H9 (cell line): Measurements from ENCODE around the gene FAM13B. TPM values are rescaled to one million over a fixed set of nuclear protein-coding genes. Genes with fewer than 3 reads are reported as not detected.

Experiments
- DNase-seq: peaks from one replicate; pipeline ENCODE4 v3.0.0-alpha.2; 2017
- H2AFZ ChIP-seq: one replicate; pipeline ENCODE4 v1.6.1; 2013; ENCODE audit warnings: mild to moderate bottlenecking, low read length, control low read depth, moderate library complexity
- H2AK5ac ChIP-seq: 2 replicates; pipeline ENCODE4 v1.6.1; 2013; ENCODE audit warnings: low read length, control low read depth, mixed read lengths; ENCODE audit not compliant: insufficient read length
- H2BK120ac ChIP-seq: one replicate; pipeline ENCODE4 v1.6.1; 2013; ENCODE audit warnings: low read depth, mild to moderate bottlenecking, low read length, control low read depth, inconsistent platforms; ENCODE audit not compliant: poor library complexity, severe bottlenecking
- H2BK12ac ChIP-seq: 2 replicates; pipeline ENCODE4 v1.6.1; 2013; ENCODE audit warnings: low read length, control low read depth, mixed read lengths, low read depth; ENCODE audit not compliant: insufficient read length
- H2BK15ac ChIP-seq: 2 replicates; pipeline ENCODE4 v1.6.1; 2013; ENCODE audit warnings: low read depth, low read length, control low read depth
- H2BK20ac ChIP-seq: one replicate; pipeline ENCODE4 v1.6.1; 2013; ENCODE audit warnings: low read depth, mild to moderate bottlenecking, low read length, control low read depth, inconsistent platforms; ENCODE audit not compliant: poor library complexity, severe bottlenecking
- H2BK5ac ChIP-seq: 2 replicates; pipeline ENCODE4 v1.6.1; 2013; ENCODE audit warnings: low read length, control low read depth, mixed read lengths; ENCODE audit not compliant: insufficient read length
- H3K14ac ChIP-seq: 2 replicates; pipeline ENCODE4 v1.6.1; 2013; ENCODE audit warnings: low read length, control low read depth; ENCODE audit not compliant: insufficient read depth
- H3K18ac ChIP-seq: 2 replicates; pipeline ENCODE4 v1.6.1; 2013; ENCODE audit warnings: low read depth, mild to moderate bottlenecking, mixed read lengths, low read length, control low read depth; ENCODE audit not compliant: insufficient read length
- H3K23ac ChIP-seq: 2 replicates; pipeline ENCODE4 v1.6.1; 2013; ENCODE audit warnings: low read length, control low read depth, mixed read lengths, low read depth; ENCODE audit not compliant: insufficient read length
- H3K23me2 ChIP-seq: 2 replicates; pipeline ENCODE4 v1.6.1; 2013; ENCODE audit warnings: low read depth, mild to moderate bottlenecking, mixed read lengths, low read length, control low read depth; ENCODE audit not compliant: insufficient read length, poor library complexity, severe bottlenecking
- H3K27ac ChIP-seq: 2 replicates; pipeline ENCODE4 v1.5.1; 2013; ENCODE audit warnings: low read length, control low read depth, mixed read lengths, low read depth; ENCODE audit not compliant: insufficient read length
- H3K27me3 ChIP-seq: 2 replicates; pipeline ENCODE4 v1.6.1; 2013; ENCODE audit warnings: low read length, control low read depth, inconsistent platforms; ENCODE audit not compliant: insufficient read depth
- H3K4ac ChIP-seq: 2 replicates; pipeline ENCODE4 v1.6.1; 2013; ENCODE audit warnings: low read depth, mild to moderate bottlenecking, control low read depth, inconsistent platforms, low read length, moderate library complexity
- H3K4me1 ChIP-seq: 2 replicates; pipeline ENCODE4 v1.6.1; 2013; ENCODE audit warnings: low read length, control low read depth, inconsistent platforms; ENCODE audit not compliant: insufficient read depth
- H3K4me2 ChIP-seq: 2 replicates; pipeline ENCODE4 v1.6.1; 2013; ENCODE audit warnings: low read length, control low read depth, mixed read lengths; ENCODE audit not compliant: insufficient read length, insufficient read depth
- H3K56ac ChIP-seq: 2 replicates; pipeline ENCODE4 v1.6.1; 2013; ENCODE audit warnings: low read depth, mild to moderate bottlenecking, mixed read lengths, low read length, control low read depth; ENCODE audit not compliant: insufficient read length
- H3K79me1 ChIP-seq: 2 replicates; pipeline ENCODE4 v1.6.1; 2013; ENCODE audit warnings: low read depth, mild to moderate bottlenecking, moderate library complexity, low read length, control low read depth, inconsistent platforms; ENCODE audit not compliant: insufficient read depth, poor library complexity, severe bottlenecking
- H3K79me2 ChIP-seq: 2 replicates; pipeline ENCODE4 v1.6.1; 2013; ENCODE audit warnings: low read length, control low read depth, inconsistent platforms; ENCODE audit not compliant: insufficient read depth
- H3K9ac ChIP-seq: 2 replicates; pipeline ENCODE4 v1.6.1; 2013; ENCODE audit warnings: low read length, control low read depth, mixed read lengths; ENCODE audit not compliant: insufficient read length; ENCODE audit errors: extremely low read depth
- H3K9me3 ChIP-seq: one replicate; pipeline ENCODE4 v1.6.1; 2013; ENCODE audit warnings: low read depth, low read length, inconsistent platforms; ENCODE audit not compliant: control insufficient read depth
- H3T11ph ChIP-seq: one replicate; pipeline ENCODE4 v1.6.1; 2013; ENCODE audit warnings: mild to moderate bottlenecking, low read length, control low read depth, inconsistent platforms
- H4K20me1 ChIP-seq: one replicate; pipeline ENCODE4 v1.6.1; 2013; ENCODE audit not compliant: control insufficient read depth, insufficient read length, insufficient read depth
- H4K5ac ChIP-seq: 2 replicates; pipeline ENCODE4 v1.6.1; 2013; ENCODE audit warnings: low read depth, mild to moderate bottlenecking, mixed read lengths, low read length, control low read depth; ENCODE audit not compliant: insufficient read length
- H4K8ac ChIP-seq: replicated peaks from 2 replicates; pipeline ENCODE4 v1.6.1; 2013; ENCODE audit warnings: low read length, control low read depth, mixed read lengths, low read depth; ENCODE audit not compliant: insufficient read length
- H4K91ac ChIP-seq: 2 replicates; pipeline ENCODE4 v1.6.1; 2013; ENCODE audit warnings: low read depth, mild to moderate bottlenecking, moderate library complexity, mixed read lengths, low read length, control low read depth; ENCODE audit not compliant: insufficient read length
- H3K27ac Mint-ChIP-seq, 3 experiments: 2 replicates in 2 of 3; 3 replicates in 1 of 3; pipeline ENCODE4 v1.8.0; 2020 to 2021; ENCODE audit warnings: mixed read lengths in 3 of 3, mild to moderate bottlenecking in 1 of 3, moderate library complexity in 1 of 3
- H3K27me3 Mint-ChIP-seq: 2 replicates; pipeline ENCODE4 v1.8.0; 2021; ENCODE audit warnings: low read depth, mild to moderate bottlenecking, moderate library complexity, mixed read lengths
- H3K36me3 Mint-ChIP-seq, 3 experiments: 2 replicates in 2 of 3; 3 replicates in 1 of 3; pipeline ENCODE4 v1.8.0; 2020 to 2021; ENCODE audit warnings: low read depth in 3 of 3, mixed read lengths in 3 of 3; ENCODE audit not compliant: insufficient read depth in 1 of 3
- H3K4me1 Mint-ChIP-seq, 2 experiments: 2 replicates each; pipeline ENCODE4 v1.8.0; 2020; ENCODE audit warnings: mixed read lengths in 2 of 2
- H3K4me3 Mint-ChIP-seq, 2 experiments: 2 replicates in 1 of 2; 3 replicates in 1 of 2; pipeline ENCODE4 v1.8.0; 2020 to 2021; ENCODE audit warnings: mild to moderate bottlenecking in 2 of 2, mixed read lengths in 2 of 2, moderate library complexity in 1 of 2
- H3K9me3 Mint-ChIP-seq, 2 experiments: 2 replicates in 1 of 2; 3 replicates in 1 of 2; pipeline ENCODE4 v1.8.0; 2020; ENCODE audit warnings: mild to moderate bottlenecking in 2 of 2, mixed read lengths in 2 of 2, moderate library complexity in 1 of 2
- WGBS: extraction: QIAGEN DNeasy Blood & Tissue Kit; methylation state at CpG from one replicate; pipeline ENCODE4 v1.1.7; 2013; ENCODE audit warnings: missing lambda C conversion rate, low lambda C conversion rate, mixed read lengths; ENCODE audit not compliant: insufficient read length; ENCODE audit errors: extremely low coverage; 5-methylcytosine and 5-hydroxymethylcytosine counted together
- total RNA-seq: library from RNA; stranded (reverse); gene quantifications from 2 replicates; pipeline ENCODE4 v1.2.1, GENCODE V29; 2021
- TF ChIP-seq, protein P1 (sequence below): fragments of 200-600 bp; sonication (generic); conservative IDR thresholded peaks from 3 replicates; pipeline ENCODE4 v1.8.0; 2021; ENCODE audit warnings: antibody characterized with exemption, mild to moderate bottlenecking

The FAM13B gene
- total RNA-seq, 1 experiment from 2014 or later: 23.0 TPM

DNA sequence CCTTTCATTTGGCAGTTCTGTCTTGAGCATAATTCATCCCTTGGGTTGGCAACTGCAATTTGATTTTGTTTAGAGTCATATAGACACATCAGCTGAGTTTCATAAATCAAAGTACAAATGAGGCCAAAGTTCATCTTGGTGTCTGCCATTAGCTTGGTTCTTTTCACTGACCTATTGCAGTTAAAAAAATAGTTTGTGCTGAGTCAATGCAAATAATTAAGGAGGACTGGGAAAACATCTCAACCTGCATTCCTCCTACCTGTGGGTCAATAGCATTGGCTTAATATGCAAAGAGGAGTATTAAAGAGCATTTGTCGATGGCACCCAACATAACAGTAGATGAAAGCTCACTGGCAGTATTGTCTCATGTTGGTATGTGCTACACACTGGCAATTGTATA is 142.0 kb downstream of the FAM13B start:
- no peaks in the 10 kb centered on the region for H3K9me3 Mint-ChIP-seq
- no peak for DNase-seq
- H3K23me2 ChIP-seq: no peaks in the 10 kb centered on the region
- no peak overlapping the region for H2BK20ac ChIP-seq
- H4K20me1 ChIP-seq: no peaks in the 10 kb centered on the region
- no peak overlapping the region for H2AK5ac ChIP-seq
- no peak overlapping the region for H3T11ph ChIP-seq
- H3K18ac ChIP-seq: no peak overlapping the region
- no peaks in the 10 kb centered on the region for H3K79me1 ChIP-seq
- no CpG with 5 or more reads among the region's 1 CpG for WGBS
- no peak overlapping the region for H3K9ac ChIP-seq
- no peak overlapping the region for H3K27ac Mint-ChIP-seq
- no peaks in the 10 kb centered on the region for H3K27me3 ChIP-seq
- no peaks in the 10 kb centered on the region for H3K9me3 ChIP-seq
- H3K4ac ChIP-seq: no peak overlapping the region
- H2AFZ ChIP-seq: no peak overlapping the region
- H3K27ac ChIP-seq: no peak overlapping the region
- no peaks in the 10 kb centered on the region for H3K27me3 Mint-ChIP-seq
- peaks cover 5 to 16% of the 10 kb centered on the region in 2 experiments for H3K4me1 Mint-ChIP-seq
- no peak overlapping the region for H3K56ac ChIP-seq
- H3K23ac ChIP-seq: no peak overlapping the region
- no peaks in the 10 kb centered on the region for H3K4me1 ChIP-seq
- H4K8ac ChIP-seq: no peak overlapping the region
- H2BK15ac ChIP-seq: no peak overlapping the region
- H2BK5ac ChIP-seq: no peak overlapping the region
- no peak overlapping the region for H3K14ac ChIP-seq
- H2BK12ac ChIP-seq: no peak overlapping the region
- no peak overlapping the region for H3K4me3 Mint-ChIP-seq
- no peaks in the 10 kb centered on the region for H3K79me2 ChIP-seq
- no peak overlapping the region for H3K4me2 ChIP-seq
- no peak overlapping the region for H4K5ac ChIP-seq
- H2BK120ac ChIP-seq: no peak overlapping the region
- no peak overlapping the region for H4K91ac ChIP-seq
- no peaks in the 10 kb centered on the region for H3K36me3 Mint-ChIP-seq
- TF ChIP-seq, protein P1, sequence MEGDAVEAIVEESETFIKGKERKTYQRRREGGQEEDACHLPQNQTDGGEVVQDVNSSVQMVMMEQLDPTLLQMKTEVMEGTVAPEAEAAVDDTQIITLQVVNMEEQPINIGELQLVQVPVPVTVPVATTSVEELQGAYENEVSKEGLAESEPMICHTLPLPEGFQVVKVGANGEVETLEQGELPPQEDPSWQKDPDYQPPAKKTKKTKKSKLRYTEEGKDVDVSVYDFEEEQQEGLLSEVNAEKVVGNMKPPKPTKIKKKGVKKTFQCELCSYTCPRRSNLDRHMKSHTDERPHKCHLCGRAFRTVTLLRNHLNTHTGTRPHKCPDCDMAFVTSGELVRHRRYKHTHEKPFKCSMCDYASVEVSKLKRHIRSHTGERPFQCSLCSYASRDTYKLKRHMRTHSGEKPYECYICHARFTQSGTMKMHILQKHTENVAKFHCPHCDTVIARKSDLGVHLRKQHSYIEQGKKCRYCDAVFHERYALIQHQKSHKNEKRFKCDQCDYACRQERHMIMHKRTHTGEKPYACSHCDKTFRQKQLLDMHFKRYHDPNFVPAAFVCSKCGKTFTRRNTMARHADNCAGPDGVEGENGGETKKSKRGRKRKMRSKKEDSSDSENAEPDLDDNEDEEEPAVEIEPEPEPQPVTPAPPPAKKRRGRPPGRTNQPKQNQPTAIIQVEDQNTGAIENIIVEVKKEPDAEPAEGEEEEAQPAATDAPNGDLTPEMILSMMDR: no peak
